ENCODE results near the gene TNFRSF19. TPM values are rescaled to one million over a fixed set of nuclear protein-coding genes. Genes with fewer than 3 reads are reported as not detected.
"Not testable (repeated sequence)": the region's sequence is repeated elsewhere in the genome, so short reads cannot be mapped to it uniquely, and the experiment has no call there.

Gene TNFRSF19, protein sequence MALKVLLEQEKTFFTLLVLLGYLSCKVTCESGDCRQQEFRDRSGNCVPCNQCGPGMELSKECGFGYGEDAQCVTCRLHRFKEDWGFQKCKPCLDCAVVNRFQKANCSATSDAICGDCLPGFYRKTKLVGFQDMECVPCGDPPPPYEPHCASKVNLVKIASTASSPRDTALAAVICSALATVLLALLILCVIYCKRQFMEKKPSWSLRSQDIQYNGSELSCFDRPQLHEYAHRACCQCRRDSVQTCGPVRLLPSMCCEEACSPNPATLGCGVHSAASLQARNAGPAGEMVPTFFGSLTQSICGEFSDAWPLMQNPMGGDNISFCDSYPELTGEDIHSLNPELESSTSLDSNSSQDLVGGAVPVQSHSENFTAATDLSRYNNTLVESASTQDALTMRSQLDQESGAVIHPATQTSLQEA
- total RNA-seq, result under 1 TPM in 1 of 2 donors, not detected in 1; 0.28 TPM

DNA sequence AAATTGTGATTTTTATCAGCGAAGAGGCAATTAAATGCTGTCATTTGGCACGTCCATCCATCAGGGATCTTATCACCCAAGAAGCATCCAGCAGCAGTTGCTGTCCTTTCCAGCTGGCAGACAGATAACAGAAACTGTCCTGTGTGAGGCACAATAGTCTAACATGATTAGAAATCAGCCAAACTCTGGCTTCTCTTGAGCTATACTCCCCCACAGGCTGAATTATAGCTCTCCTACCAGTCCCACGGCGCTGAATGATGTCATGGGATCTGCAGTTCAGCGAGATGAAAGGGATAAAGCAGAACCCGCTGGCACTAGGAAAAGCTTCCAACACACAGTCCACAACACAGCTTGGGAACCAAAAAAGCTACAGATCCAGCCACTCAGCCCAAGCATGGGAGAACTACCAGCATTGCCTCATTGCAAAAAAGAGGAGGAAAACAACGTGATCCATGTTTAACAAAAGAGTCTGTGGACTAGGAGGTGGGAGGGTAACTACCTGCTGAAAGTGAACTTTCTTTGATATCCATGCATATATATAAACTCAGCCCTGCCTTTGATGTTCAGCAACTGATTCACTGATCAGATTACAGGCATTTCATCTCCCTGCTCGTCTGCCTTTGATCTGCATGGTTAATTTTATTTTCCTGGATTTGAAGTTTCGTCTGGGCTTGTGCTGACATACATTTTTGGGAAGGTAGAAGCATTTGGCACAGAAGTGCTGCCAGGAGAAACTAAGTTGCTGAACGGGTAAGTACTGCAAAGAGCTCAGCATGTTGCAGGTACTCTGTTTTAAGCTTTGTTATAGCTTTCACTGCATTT lies at the start of gene TNFRSF19:
Gene TNFRSF19, plus strand, starts transcription at position 314 of the 822 bp plus-strand sequence. CDS start 19,772 bp downstream, outside the sequence.
- Mint-ChIP-seq H3K36me3 (ENCODE audit: low read depth) (no peaks in the 10 kb centered on the region), H3K9me3 (no peaks in the 10 kb centered on the region), H3K27me3 (peaks cover 29% of the 10 kb centered on the region), H3K27ac (no peak within 1 kb of the TSS), H3K4me1 (no peaks in the 10 kb centered on the region), H3K4me3 (no peak within 1 kb of the TSS)
- no peak for ATAC-seq (replicated peaks)

DNA sequence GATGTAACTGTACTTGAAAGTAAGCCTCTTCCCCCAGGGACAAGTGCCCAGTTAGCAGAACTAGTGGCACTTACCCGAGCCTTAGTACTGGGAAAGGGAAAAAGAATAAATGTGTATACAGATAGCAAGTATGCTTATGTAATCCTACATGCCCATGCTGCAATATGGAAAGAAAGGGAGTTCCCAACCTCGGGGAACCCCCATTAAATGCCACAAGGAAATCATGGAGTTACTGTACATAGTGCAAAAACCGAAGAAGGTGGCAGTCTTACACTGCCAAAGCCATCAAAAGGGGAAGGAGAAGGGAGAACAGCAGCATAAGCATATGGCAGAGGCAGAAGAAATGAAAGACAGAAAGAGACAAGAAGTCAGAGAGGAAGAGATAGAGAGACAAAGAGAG lies 40.3 kb upstream of the TNFRSF19 start:
- not testable (repeated sequence) for H3K27ac Mint-ChIP-seq; H3K4me3 Mint-ChIP-seq; ATAC-seq (replicated peaks); H3K36me3 Mint-ChIP-seq (ENCODE audit: low read depth); H3K9me3 Mint-ChIP-seq; H3K4me1 Mint-ChIP-seq; H3K27me3 Mint-ChIP-seq

DNA sequence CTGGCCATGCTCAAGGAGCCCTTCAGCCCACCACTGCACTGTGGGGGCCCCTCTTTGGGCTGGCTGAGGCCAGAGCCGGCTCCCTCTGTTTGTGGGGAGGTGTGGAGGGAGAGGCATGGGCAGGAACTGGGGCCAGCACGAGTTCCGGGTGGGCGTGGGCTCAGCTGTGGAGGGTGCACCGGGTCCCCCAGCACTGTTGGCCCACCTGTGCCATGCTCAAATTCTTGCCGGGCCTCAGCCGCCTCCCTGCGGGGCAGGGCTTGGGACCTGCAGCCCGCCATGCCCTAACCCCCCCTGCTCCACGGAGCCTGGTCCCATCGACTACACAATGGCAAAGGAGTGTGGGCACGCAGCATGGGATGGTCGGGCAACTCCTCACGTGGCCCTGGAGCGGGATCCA lies 38.8 kb upstream of the TNFRSF19 start:
- H3K36me3 Mint-ChIP-seq (ENCODE audit: low read depth), result no peaks in the 10 kb centered on the region
- no peak for ATAC-seq (replicated peaks)
- H3K27me3 Mint-ChIP-seq, result peaks cover 9% of the 10 kb centered on the region
- H3K9me3 Mint-ChIP-seq, result no peaks in the 10 kb centered on the region
- H3K4me3 Mint-ChIP-seq, result no peak overlapping the region
- no peaks in the 10 kb centered on the region for H3K4me1 Mint-ChIP-seq
- H3K27ac Mint-ChIP-seq, result no peak overlapping the region

DNA sequence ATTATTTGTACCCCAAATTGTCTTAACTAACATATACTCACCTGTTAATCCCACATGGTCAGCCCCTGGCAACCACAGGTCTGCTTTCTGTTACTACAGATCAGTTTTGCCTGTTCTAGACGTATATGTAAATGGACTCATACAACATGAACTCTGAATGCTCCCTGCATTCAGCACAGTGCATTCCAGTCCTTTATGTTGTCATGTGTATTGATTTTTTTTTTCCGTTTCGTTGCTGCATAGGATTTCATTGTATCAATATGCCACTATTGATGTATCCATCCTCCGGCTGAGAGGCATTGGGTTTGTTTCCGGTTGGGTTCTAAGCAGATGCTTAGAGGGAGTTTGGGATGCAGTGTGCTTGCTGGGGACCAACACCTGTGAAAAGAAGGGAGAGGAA lies 36.1 kb upstream of the TNFRSF19 start:
- no peak for ATAC-seq (replicated peaks)
- Mint-ChIP-seq H3K27me3 (peaks cover 6% of the 10 kb centered on the region), H3K27ac (no peak overlapping the region), H3K4me3 (no peak overlapping the region), H3K9me3 (no peaks in the 10 kb centered on the region), H3K4me1 (no peaks in the 10 kb centered on the region), H3K36me3 (ENCODE audit: low read depth) (no peaks in the 10 kb centered on the region)

DNA sequence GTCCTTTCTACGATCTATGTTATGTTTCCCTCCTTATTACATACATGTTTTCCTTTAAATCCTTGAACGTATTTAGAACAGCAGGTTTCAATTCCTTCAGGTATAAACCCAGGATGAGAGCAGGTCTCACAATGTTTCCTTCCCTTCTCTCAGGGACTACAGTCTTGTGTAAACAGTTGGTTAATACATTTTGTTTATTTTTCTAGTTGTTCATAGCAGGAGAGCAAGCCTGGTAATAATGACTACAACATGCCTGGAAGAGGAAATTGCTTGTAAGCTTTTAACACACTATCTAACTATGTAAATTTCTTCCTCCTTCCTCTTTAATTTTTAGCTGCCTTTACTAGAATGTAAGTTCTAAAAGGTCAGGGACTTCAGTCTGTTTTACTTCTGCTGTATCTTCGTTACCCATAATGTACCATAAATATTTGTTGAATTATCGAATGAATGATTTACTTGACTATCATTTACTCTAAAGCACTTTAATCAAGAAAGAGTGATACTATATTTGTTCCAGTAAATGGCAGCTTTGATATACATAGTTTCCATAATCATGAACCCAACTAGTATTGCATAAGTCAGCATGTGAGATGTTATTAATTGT lies 28.9 kb upstream of the TNFRSF19 start:
- Mint-ChIP-seq H3K27ac (no peak overlapping the region), H3K36me3 (ENCODE audit: low read depth) (no peaks in the 10 kb centered on the region), H3K4me3 (no peak overlapping the region), H3K9me3 (peaks cover 6% of the 10 kb centered on the region), H3K4me1 (no peaks in the 10 kb centered on the region), H3K27me3 (peaks cover 19% of the 10 kb centered on the region)
- ATAC-seq (replicated peaks), result no peak

DNA sequence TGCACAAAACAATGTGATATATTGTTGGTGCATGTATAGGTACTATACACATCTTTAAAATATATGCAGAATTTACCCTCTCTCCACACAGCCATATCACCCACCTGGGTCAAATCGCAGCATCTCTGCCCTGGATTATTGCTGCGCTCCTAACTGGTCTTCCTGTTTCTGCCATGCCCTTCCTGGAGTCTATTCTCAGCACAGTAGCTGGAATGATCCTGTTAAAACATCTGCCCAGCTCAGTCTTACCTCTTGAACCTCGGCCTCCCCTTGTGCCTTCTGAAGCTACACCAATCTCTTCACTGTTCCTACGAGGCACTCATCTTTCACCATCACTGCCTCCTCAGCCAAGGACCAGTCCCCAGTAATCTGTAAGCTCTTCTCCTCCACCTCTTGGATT lies 25.5 kb upstream of the TNFRSF19 start:
- no peaks in the 10 kb centered on the region for H3K4me1 Mint-ChIP-seq
- H3K4me3 Mint-ChIP-seq, result no peak overlapping the region
- peaks cover 22% of the 10 kb centered on the region for H3K27me3 Mint-ChIP-seq
- no peak overlapping the region for H3K27ac Mint-ChIP-seq
- ATAC-seq (replicated peaks), result no peak
- H3K9me3 Mint-ChIP-seq, result peaks cover 6% of the 10 kb centered on the region
- no peaks in the 10 kb centered on the region for H3K36me3 Mint-ChIP-seq (ENCODE audit: low read depth)

DNA sequence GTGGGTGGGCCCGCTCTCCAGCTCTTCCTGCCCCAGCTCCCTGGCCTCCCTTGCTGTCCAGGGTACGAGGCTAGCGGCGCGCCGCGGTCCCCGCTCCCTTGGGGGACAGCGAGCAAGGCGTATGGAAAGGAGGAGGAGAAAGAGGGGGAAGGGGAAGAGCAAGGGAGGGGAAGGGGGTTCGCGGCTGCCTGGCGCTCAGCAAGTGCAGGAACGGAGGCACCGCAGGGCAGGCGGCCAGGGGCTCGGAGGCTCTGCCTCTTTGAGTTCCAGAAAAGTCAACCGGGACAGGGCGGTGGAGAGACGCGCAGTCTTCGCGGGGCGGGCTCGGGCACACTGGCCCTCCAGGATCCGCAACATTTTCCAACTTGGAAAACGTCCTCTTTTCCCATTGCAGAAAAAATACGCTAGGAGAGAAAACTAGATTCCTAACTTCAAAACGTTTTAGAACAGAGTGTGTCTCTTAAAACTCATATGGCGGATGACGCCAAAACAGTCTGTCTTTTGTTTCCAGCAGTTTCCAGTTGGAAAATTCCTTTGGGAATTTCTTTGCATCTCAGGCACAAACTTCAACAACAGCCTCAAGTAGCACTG lies 23.1 kb upstream of the TNFRSF19 start:
- Mint-ChIP-seq H3K4me3 (no peak overlapping the region), H3K27ac (no peak overlapping the region), H3K4me1 (no peaks in the 10 kb centered on the region), H3K9me3 (no peaks in the 10 kb centered on the region), H3K27me3 (peaks cover 22% of the 10 kb centered on the region), H3K36me3 (ENCODE audit: low read depth) (no peaks in the 10 kb centered on the region)
- ATAC-seq (replicated peaks), result no peak

DNA sequence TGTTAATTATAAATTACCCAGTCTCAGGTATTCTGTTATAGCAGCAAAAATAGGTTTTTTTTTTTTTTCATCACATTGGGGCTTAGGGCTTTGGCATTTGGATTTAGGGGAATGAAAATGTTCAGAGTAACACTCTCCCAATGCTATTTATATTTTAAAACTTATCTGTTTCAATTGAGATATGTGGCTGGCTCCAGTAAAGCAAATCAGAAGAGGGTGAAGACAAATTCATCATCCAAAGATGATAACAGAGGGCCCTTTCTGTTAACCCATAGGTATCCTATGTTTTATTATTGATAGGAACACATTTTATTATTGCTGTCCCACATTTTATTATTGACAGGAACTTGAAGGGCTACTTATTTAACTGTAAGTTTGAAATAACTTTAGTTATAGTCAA lies 20.5 kb upstream of the TNFRSF19 start:
- H3K27me3 Mint-ChIP-seq, result peaks cover 17% of the 10 kb centered on the region
- H3K9me3 Mint-ChIP-seq, result no peaks in the 10 kb centered on the region
- no peak for ATAC-seq (replicated peaks)
- no peak overlapping the region for H3K27ac Mint-ChIP-seq
- H3K36me3 Mint-ChIP-seq (ENCODE audit: low read depth), result no peaks in the 10 kb centered on the region
- no peaks in the 10 kb centered on the region for H3K4me1 Mint-ChIP-seq
- no peak overlapping the region for H3K4me3 Mint-ChIP-seq

DNA sequence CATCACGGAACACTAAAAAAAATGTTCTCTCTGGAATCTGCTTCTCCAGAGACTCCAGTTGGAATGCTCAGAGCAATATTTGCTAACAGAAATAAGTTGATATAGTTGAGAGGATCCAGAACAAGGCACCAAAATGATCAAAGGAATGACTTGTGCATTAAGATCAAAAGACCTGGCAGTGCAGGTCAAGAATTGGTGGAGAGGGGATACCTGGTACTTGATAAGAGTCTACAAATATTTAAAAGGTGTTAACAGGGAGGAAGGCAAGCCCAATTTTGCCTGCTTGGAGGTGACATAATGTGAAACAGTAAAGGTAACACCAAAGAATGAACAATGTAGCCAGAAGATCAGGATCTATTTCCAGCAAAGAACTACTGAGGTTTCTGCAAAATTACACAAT lies 20.0 kb upstream of the TNFRSF19 start:
- Mint-ChIP-seq H3K4me3 (no peak overlapping the region), H3K27me3 (peaks cover 16% of the 10 kb centered on the region), H3K36me3 (ENCODE audit: low read depth) (no peaks in the 10 kb centered on the region), H3K9me3 (no peaks in the 10 kb centered on the region), H3K27ac (no peak overlapping the region), H3K4me1 (no peaks in the 10 kb centered on the region)
- ATAC-seq (replicated peaks), result no peak

DNA sequence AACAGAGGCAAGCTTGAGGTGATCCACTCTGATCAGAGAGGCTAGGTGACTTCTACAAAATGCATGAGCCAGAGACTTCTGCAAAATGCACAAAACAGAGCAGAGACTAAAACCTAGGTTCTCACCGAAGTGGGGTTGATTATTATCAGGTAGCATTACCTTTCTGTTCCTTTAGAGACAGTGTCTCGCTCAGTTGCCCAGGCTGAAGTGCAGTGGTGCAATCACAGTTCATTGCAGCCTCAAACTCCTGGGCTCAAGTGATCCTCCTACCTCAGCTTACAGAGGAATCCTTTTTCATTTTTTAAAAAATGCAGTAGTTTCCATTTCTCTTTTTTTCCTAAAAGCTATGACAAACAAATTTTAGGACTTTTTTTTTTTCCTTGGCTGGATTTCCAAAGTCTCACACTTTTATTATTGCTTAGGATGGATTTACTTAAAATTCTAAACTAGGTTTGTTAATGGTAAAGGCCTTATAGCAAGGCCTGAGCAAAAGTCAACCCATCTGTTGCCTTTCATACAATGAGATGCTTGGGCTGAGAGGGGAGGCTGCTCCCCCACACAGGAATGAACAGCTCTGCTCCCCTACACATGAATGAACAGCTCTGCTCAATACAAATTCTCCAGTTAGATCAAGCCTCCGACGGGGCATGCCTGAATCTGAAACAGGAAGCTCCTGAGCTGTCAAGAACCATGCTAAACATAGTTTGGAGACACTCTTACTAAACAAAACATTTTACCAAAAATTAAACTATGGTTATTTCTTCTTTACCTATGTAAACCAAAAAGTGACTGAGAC lies 18.8 kb upstream of the TNFRSF19 start:
- no peak for ATAC-seq (replicated peaks)
- Mint-ChIP-seq H3K27ac (no peak overlapping the region), H3K9me3 (no peaks in the 10 kb centered on the region), H3K27me3 (peaks cover 22% of the 10 kb centered on the region), H3K4me3 (no peak overlapping the region), H3K36me3 (ENCODE audit: low read depth) (no peaks in the 10 kb centered on the region), H3K4me1 (no peaks in the 10 kb centered on the region)

DNA sequence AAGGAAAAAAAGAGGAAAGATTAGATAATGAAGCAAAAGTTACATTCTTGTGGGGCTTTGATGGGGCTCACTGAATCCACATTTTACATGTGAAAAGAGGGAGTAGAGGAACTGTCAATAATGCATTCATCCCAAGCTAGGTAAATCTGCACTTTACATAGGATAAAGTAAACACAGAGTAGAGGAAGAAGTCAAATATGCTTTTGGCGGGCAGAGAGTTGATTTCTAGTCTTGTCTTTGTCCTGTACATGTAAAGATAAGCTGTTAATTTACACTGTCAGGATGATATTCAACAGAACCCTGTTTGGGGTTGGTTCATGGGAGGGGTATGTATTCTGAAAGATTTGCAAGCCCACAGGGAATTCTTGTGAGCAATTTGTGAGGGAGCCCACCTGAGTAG lies 18.0 kb upstream of the TNFRSF19 start:
- ATAC-seq (replicated peaks), result no peak
- H3K9me3 Mint-ChIP-seq, result no peaks in the 10 kb centered on the region
- H3K36me3 Mint-ChIP-seq (ENCODE audit: low read depth), result no peaks in the 10 kb centered on the region
- no peak overlapping the region for H3K4me3 Mint-ChIP-seq
- peaks cover 22% of the 10 kb centered on the region for H3K27me3 Mint-ChIP-seq
- no peak overlapping the region for H3K27ac Mint-ChIP-seq
- no peaks in the 10 kb centered on the region for H3K4me1 Mint-ChIP-seq

DNA sequence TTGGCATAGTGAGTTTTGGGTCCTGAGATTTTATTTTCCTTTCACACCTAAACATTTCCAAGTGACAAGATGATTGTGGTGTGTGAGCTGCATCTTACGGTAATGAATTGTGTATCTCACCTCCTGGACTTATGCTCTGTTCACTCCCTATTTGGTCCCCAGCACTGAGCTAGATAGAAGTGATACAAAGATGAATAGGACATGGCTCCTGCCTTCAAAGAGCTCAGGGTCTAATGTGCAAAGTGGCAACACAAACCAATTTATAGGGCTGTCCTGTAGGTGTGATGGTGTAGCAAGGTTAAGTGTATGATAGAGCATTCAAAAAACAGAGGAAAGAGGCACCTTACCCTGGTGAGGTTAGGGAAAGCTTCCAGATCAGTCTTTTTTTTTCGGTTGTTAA lies 17.6 kb upstream of the TNFRSF19 start:
- ATAC-seq (replicated peaks), result no peak
- Mint-ChIP-seq H3K36me3 (ENCODE audit: low read depth) (no peaks in the 10 kb centered on the region), H3K27ac (no peak overlapping the region), H3K27me3 (peaks cover 19% of the 10 kb centered on the region), H3K4me1 (no peaks in the 10 kb centered on the region), H3K4me3 (no peak overlapping the region), H3K9me3 (no peaks in the 10 kb centered on the region)

DNA sequence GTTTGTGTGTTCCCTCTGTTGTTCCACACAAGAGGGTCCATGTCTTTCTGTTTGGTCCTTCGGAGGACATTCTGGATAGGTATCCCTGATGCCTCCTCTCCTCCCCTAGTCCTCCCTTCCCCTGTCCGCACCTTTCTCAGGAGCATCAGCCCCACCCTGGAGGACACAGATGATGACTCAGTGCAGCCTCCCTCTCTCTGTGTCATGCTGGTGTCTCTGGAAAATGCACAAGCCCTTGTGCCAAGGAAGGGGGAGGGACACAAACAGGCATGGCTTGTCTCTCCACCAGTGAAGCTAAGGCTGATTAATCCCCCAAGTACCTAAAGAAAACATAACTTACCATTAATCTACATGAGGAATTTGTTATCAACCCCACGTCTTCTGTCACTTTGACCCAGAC lies 16.2 kb upstream of the TNFRSF19 start:
- H3K4me3 Mint-ChIP-seq, result no peak overlapping the region
- H3K36me3 Mint-ChIP-seq (ENCODE audit: low read depth), result no peaks in the 10 kb centered on the region
- peaks cover 19% of the 10 kb centered on the region for H3K27me3 Mint-ChIP-seq
- H3K27ac Mint-ChIP-seq, result no peak overlapping the region
- H3K4me1 Mint-ChIP-seq, result no peaks in the 10 kb centered on the region
- H3K9me3 Mint-ChIP-seq, result no peaks in the 10 kb centered on the region
- no peak for ATAC-seq (replicated peaks)

DNA sequence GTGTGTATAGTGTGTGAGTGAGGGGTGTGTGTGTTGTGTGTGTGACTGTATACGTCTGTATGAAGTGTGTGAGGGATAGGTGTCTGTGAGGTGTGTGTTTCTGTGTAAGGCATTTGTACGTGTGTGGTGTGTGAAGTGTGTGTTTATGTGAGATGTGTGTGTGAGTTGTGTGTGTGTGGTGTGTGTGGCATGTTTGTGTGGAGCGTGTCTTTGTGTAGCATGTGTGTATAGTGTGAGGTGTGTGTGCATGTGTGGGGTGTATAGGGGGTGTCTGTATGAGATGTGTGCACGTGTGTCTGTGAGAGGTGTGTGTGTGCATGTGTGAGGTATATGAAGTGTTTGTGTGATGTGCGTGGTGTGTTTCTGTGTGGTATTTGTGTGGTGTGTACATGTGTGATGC lies 13.2 kb upstream of the TNFRSF19 start:
- H3K4me3 Mint-ChIP-seq, result no peak overlapping the region
- peaks cover 15% of the 10 kb centered on the region for H3K27me3 Mint-ChIP-seq
- ATAC-seq (replicated peaks), result no peak
- no peaks in the 10 kb centered on the region for H3K36me3 Mint-ChIP-seq (ENCODE audit: low read depth)
- H3K9me3 Mint-ChIP-seq, result no peaks in the 10 kb centered on the region
- H3K27ac Mint-ChIP-seq, result no peak overlapping the region
- H3K4me1 Mint-ChIP-seq, result no peaks in the 10 kb centered on the region
